Bronchial smooth muscle cell (primary cell): ENCODE data around the gene ENDOU. TPM values are rescaled to one million over a fixed set of nuclear protein-coding genes. Genes with fewer than 3 reads are reported as not detected.

Experiments used
- total RNA-seq: library from RNA; depleted of rRNA; stranded (reverse); fragments of >200 nt; gene quantifications from 2 replicates; pipeline ENCODE4 v1.2.1, GENCODE V29; 2014

ENDOU gene
- 0.09 and 0.16 TPM in 2 replicates for total RNA-seq

GRCh38 chr12:47725091-47725772, at the start of gene ENDOU:
TSS of gene ENDOU (minus strand) at chr12:47725490. CDS start at chr12:47725413, 77 bp downstream.

GRCh38 chr12:47773062-47773857, 48.0 kb upstream of the ENDOU start, which contains the start of gene SLC48A1:
TSS of gene SLC48A1 (plus strand) at chr12:47773238. CDS start at chr12:47773305, 67 bp downstream.

GRCh38 chr12:47758834-47759690, 33.8 kb upstream of the ENDOU start, which contains the start of gene RAPGEF3:
TSS of gene RAPGEF3 (minus strand) at chr12:47758880. CDS start at chr12:47758556, 324 bp downstream.

GRCh38 chr12:47705566-47706425, 19.5 kb downstream of the ENDOU start, which contains the start of gene RPAP3:
TSS of gene RPAP3 (minus strand) at chr12:47706030. CDS start at chr12:47702840, 3,190 bp downstream.

Other genes with a start within 250 kb of the ENDOU start
- 3.7 and 10.2 TPM in 2 replicates for gene RPAP3, start 19.5 kb downstream of the ENDOU start, total RNA-seq
- 6.8 and 7.0 TPM in 2 replicates for gene RAPGEF3, start 33.4 kb upstream of the ENDOU start, total RNA-seq
- 6.9 and 12.6 TPM in 2 replicates for gene SLC48A1, start 47.7 kb upstream of the ENDOU start, total RNA-seq
- gene HDAC7, start 94.4 kb upstream of the ENDOU start, total RNA-seq = 15.5 and 21.8 TPM in 2 replicates
- gene VDR, start 179.5 kb upstream of the ENDOU start, total RNA-seq = 3.8 and 5.3 TPM in 2 replicates
- gene TMEM106C, start 238.1 kb upstream of the ENDOU start, total RNA-seq = 34.8 and 63.4 TPM in 2 replicates